NK-92 (cell line): ENCODE measurements around the gene TMEM255A.

Experiments used
- DNase-seq: peaks from one replicate; lab custom pipeline; 2025; ENCODE audit not compliant: unreplicated experiment; lab: John Stamatoyannopoulos, UW

The TMEM255A gene

GRCh38 chrX:120308959-120309872 is 2.0 kb downstream of the TMEM255A start:
- no peak for DNase-seq

DNA sequence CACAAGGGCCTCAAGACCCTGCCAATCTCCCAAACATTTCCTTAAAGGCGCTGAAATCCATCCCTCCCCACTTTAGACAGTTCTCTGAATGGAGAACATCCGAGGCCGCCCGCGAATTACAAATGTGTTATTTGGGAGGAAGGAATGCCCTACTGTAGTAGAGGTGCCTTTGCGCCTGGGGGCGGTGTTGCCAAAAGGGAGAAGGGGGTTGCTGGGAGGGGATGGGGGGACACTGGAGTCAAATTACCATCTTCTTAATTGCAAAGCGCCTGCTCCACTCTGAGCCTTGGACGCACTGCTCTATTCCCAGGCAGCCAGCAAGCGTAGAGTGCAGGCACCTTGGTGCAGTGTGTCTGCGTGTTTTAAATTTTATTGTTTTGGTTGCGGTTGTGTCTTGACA is 2.7 kb downstream of the TMEM255A start:
- no peak for DNase-seq

GRCh38 chrX:120306630-120307029 is 4.6 kb downstream of the TMEM255A start:
- no peak for DNase-seq

GRCh38 chrX:120305531-120306141 is 5.6 kb downstream of the TMEM255A start:
- no peak for DNase-seq

- no peak for DNase-seq
Measured at GRCh38 chrX:120304256-120304655, 7.0 kb downstream of the TMEM255A start.

DNA sequence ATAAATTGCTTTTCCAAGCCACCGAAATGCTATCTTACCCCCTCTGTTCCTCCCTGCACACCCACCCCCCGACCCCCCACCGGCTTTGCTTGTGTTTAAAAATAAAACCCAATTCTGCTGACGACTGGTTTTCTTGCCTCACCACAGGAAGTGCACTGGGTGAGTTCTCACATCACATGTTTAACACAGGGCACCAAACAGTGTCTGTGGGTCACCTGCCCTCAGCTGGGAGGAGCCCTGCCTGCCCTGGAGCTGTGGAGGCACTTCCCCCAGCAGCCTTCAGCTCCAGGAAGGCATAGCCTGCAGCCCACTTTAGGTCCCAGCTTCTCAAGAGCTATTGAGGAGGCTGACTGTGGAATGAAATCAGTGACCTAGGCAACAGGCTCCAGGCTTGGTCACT is 8.8 kb downstream of the TMEM255A start:
- no peak for DNase-seq

DNA sequence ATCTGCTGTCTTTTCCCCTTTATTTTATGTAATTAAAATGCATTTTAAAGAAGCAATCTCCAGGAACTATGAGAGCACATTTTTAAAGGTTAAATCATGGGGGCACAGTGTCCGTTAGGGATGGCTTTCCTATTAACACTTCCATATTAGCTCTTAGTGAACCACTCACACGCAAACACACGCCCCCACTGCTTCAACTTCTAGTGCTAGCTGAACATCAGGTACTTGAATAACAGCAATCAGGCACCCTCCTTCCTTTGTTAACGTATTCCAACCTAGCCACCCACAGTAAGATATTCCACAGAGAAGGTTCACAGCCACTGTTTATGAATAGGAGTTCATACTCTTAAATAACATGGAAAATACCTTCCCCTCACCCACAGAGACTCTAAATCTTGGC is 9.3 kb downstream of the TMEM255A start:
- no peak for DNase-seq

DNA sequence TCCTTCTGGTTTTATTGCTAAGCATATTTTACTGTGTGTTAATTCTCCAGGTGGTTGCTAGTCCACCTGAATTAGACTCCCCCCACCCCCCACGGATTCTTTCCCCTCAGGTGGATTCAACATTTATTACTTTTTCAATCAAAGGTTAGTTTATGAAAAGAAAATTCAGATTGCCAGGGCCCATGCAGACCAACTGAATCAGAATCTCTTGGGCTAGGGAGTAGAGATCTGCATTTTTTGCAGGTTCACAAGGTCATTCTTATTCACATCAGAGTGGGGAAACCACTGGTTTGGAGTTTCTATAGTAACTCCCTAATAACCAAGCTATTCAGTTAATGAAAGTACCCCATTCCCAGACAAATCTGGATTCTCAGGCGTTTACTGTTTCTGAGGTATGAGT is 9.8 kb downstream of the TMEM255A start:
- no peak for DNase-seq

DNA sequence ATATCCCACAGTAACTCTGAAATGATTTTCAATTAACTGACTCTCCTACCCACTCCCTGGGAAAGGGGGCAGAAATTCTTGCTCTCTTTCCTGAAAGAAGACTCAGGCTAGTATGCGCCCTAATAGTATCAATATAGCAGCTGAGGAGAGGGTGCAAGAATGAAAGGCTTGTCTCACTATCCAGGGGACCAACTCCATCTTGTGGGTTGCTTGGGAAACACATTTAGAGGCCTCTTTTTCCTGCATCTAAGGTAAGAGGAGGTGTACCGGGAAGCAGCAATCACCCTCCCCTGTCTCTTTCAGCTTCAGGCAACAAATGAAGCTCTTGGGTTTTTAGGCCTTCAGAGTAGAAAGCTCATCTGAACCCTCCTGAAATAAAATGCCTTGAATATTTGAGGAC is 11.3 kb downstream of the TMEM255A start:
- no peak for DNase-seq

DNA sequence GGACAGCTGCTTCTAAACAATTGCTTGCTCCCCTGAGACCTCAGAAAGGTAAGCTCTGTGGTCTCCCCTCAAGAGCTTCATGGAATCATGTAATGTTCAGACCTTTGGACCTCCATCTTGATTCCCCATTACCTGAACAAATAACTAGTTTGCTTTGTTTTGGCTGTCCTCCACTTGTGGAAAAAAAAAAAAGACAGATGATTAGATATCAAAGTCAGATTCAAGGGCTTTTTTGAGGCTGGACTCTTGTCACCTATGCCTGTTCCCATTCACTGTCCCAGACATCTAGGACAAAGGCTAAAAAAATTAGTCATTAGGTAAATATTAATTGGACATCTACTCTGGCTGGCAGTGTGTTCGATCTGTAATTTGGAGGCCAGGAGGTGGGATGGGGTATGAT is 13.3 kb downstream of the TMEM255A start:
- DNase-seq: no peak

GRCh38 chrX:120294651-120295050 is 16.6 kb downstream of the TMEM255A start:
- DNase-seq: no peak

- no peak for DNase-seq
Measured at GRCh38 chrX:120293015-120293414, 18.2 kb downstream of the TMEM255A start.

DNA sequence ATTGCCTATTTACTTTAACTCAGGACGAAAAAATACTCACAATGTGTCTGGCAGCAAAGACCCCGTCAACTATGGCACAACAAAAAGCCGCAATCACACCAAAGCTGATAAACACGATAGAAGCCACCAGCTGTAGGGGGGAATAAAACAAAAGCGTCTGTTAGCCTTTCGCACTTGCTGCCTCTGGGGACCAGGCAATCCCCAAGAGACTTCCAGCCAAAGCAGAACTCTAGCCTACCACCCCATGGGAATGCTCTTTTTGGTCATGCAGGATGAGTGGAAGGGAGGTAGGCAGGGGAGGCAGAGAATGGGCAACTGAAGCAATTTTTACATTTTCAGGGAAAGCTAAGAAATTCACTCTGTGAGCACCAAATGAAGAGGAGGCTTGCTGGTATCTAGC is 20.1 kb downstream of the TMEM255A start:
- DNase-seq: no peak

GRCh38 chrX:120290107-120290506 is 21.2 kb downstream of the TMEM255A start:
- no peak for DNase-seq

DNA sequence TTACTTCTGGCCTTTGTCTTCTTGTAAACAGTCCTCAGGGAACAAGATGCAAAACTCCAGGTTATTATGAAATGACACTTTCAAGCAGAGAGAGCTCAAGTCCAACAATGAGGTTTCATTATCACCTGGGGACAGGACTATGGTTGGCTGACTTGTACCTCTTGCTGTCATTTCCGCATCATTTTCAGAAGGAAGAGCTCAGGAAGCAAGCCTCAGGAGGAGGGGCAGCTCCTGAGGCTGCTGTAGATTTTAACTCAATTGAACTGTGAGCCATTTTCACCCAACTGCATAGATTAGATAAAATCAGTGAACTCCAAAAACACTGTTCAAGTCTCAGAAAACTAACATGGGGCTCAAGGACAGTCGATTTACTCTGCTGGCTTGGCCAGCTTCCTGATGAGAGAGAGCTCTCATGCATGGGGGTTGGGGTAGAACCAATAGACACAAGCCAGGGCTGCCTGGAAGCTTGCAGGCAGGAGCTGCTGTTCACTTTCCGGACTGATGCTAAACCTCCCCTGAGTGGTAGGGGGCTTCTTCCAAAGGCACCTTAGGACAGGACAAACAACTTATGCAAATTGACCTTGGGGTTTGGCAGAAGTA is 23.6 kb downstream of the TMEM255A start:
- DNase-seq: no peak

- no peak for DNase-seq
Measured at GRCh38 chrX:120286733-120287512, 24.3 kb downstream of the TMEM255A start.

- DNase-seq: no peak
Measured at GRCh38 chrX:120282697-120283096, 28.6 kb downstream of the TMEM255A start.

- DNase-seq: no peak
Measured at GRCh38 chrX:120281761-120282160, 29.5 kb downstream of the TMEM255A start.

GRCh38 chrX:120281021-120281624 is 30.1 kb downstream of the TMEM255A start:
- DNase-seq: no peak

DNA sequence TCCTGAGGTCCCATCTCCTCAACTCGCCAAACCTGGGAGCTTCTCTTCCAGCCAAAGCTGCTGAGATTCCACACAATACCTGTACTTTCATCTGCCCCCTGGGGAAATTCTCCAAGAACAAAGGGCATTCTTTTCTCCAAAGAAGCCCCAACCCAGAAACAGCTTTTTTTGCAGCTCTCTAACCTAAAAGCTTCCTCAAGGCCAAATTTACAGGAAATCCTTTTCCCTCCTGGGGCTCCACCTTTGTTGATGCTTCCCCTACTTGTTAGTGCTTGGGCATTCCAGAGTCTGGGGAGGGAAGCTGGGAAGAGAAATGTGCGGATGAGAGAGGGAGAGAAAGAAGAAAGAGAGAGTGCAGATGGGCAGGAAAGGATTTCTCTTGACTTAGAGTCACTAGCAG is 36.3 kb downstream of the TMEM255A start:
- DNase-seq: no peak

GRCh38 chrX:120274145-120274544 is 37.1 kb downstream of the TMEM255A start:
- no peak for DNase-seq
